SK-N-SH (cell line): ENCODE results near the gene DLX2. TPM values are rescaled to one million over a fixed set of nuclear protein-coding genes. Genes with fewer than 3 reads are reported as not detected.

ENCODE experiments used
- CTCF ChIA-PET: fragments of 300-600, 350-600 bp; formaldehyde crosslinking; extraction: SDS; loops from one replicate; lab custom pipeline; 2021; lab: Yijun Ruan, JAX
- POLR2A ChIA-PET: fragments of 350-600 bp; sonication (Branson Sonifier 250); formaldehyde crosslinking; extraction: SDS; loops from one replicate; lab custom pipeline; 2020; ENCODE audit warnings: antibody characterized with exemption, inconsistent platforms; lab: Yijun Ruan, JAX
- DNase-seq: peaks from one replicate; pipeline ENCODE4 v3.0.0; 2012
- H2AFZ ChIP-seq: fragments of 200-600 bp; sonication (generic); 2 replicates; pipeline ENCODE4 v1.8.1; 2016; ENCODE audit warnings: antibody characterized with exemption, mild to moderate bottlenecking, low read depth
- H3F3A ChIP-seq: fragments of 200-600 bp; sonication (generic); replicated peaks from 2 replicates; pipeline ENCODE3; 2016; ENCODE audit warnings: antibody characterized with exemption, mild to moderate bottlenecking; ENCODE audit not compliant: insufficient read depth
- H3K27ac ChIP-seq, 2 experiments: fragments of 200-500 bp in 1 of 2; fragments of 200-600 bp in 1 of 2; sonication (Bioruptor generic) in 1 of 2; sonication (generic), shearing (Covaris generic) in 1 of 2; 2 replicates each; pipeline versions ENCODE4 v1.5.1 to v1.6.1; 2014 to 2016; ENCODE audit warnings: low read depth in 2 of 2, inconsistent platforms in 1 of 2, low read length in 1 of 2, mild to moderate bottlenecking in 1 of 2, mixed read lengths in 1 of 2
- H3K27me3 ChIP-seq: fragments of 200-600 bp; sonication (generic), shearing (Covaris generic); 2 replicates; pipeline ENCODE4 v1.6.1; 2016; ENCODE audit warnings: mixed run types; ENCODE audit not compliant: insufficient read depth
- H3K36me3 ChIP-seq, 2 experiments: fragments of 200-500 bp in 1 of 2; fragments of 200-600 bp in 1 of 2; sonication (Bioruptor generic) in 1 of 2; sonication (generic) in 1 of 2; replicated peaks in 1 of 2; 2 replicates each; pipeline versions ENCODE3 to v1.5.1; 2014 to 2016; ENCODE audit warnings: low read length in 1 of 2, mild to moderate bottlenecking in 1 of 2; ENCODE audit not compliant: insufficient read depth in 2 of 2, control insufficient read depth in 1 of 2
- H3K4me1 ChIP-seq, 2 experiments: fragments of 200-500 bp in 1 of 2; fragments of 200-600 bp in 1 of 2; sonication (Bioruptor generic) in 1 of 2; sonication (generic), shearing (Covaris generic) in 1 of 2; 2 replicates each; pipeline versions ENCODE4 v1.5.1 to v1.6.1; 2014 to 2016; ENCODE audit warnings: low read depth in 1 of 2, low read length in 1 of 2, mixed run types in 1 of 2; ENCODE audit not compliant: insufficient read depth in 2 of 2, control insufficient read depth in 1 of 2
- H3K4me2 ChIP-seq: fragments of 200-600 bp; sonication (generic), shearing (Covaris generic); 2 replicates; pipeline ENCODE4 v1.6.1; 2017; ENCODE audit warnings: mixed run types
- H3K4me3 ChIP-seq, 2 experiments: fragments of 200-500 bp in 1 of 2; fragments of 200-600 bp in 1 of 2; sonication (Bioruptor generic) in 1 of 2; sonication (generic), shearing (Covaris generic) in 1 of 2; 2 replicates each; pipeline versions ENCODE4 v1.5.1 to v1.8.1; 2014 to 2016; ENCODE audit warnings: low read depth in 2 of 2, inconsistent platforms in 1 of 2, low read length in 1 of 2, mild to moderate bottlenecking in 1 of 2, mixed read lengths in 1 of 2, moderate library complexity in 1 of 2
- H3K79me2 ChIP-seq: fragments of 200-600 bp; sonication (generic); 2 replicates; pipeline ENCODE4 v1.8.1; 2017; ENCODE audit warnings: mild to moderate bottlenecking; ENCODE audit not compliant: insufficient read depth
- H3K9ac ChIP-seq: fragments of 200-600 bp; sonication (generic); 2 replicates; pipeline ENCODE4 v1.6.1; 2017; ENCODE audit warnings: mixed run types
- H3K9me2 ChIP-seq: fragments of 200-600 bp; sonication (generic); 2 replicates; pipeline ENCODE4 v1.6.1; 2017; ENCODE audit warnings: mixed run types
- H3K9me3 ChIP-seq: fragments of 200-600 bp; sonication (generic); 2 replicates; pipeline ENCODE4 v1.6.1; 2017; ENCODE audit warnings: mixed run types, mild to moderate bottlenecking, moderate library complexity
- H4K20me1 ChIP-seq: fragments of 200-600 bp; sonication (generic); 2 replicates; pipeline ENCODE4 v1.6.1; 2017; ENCODE audit warnings: mild to moderate bottlenecking, mixed run types; ENCODE audit not compliant: insufficient read depth
- ELF1 ChIP-seq: IDR thresholded peaks from 2 replicates; pipeline ENCODE4 v1.4.0; 2012
- EP300 ChIP-seq, 2 experiments: IDR thresholded peaks; 2 replicates each; pipeline versions ENCODE4 v1.4.0 to v1.6.1; 2012; ENCODE audit warnings: borderline replicate concordance in 1 of 2, low read depth in 1 of 2, low read length in 1 of 2
- EZH2phosphoT487 ChIP-seq: fragments of 200-600 bp; sonication (generic); IDR thresholded peaks from 2 replicates; pipeline ENCODE4 v1.6.1; 2017; ENCODE audit warnings: low read depth, mixed run types, mild to moderate bottlenecking, antibody characterized with exemption, moderate library complexity, borderline replicate concordance
- FOSL2 ChIP-seq: IDR thresholded peaks from 2 replicates; pipeline ENCODE4 v1.4.0; 2012; ENCODE audit warnings: low read depth, mild to moderate bottlenecking, moderate library complexity, borderline replicate concordance
- GATA2 ChIP-seq: sonication (generic); formaldehyde crosslinking; IDR thresholded peaks from 2 replicates; pipeline ENCODE4 v1.5.0; 2020; ENCODE audit warnings: mild to moderate bottlenecking, missing genetic modification reagents
- MEF2A ChIP-seq: IDR thresholded peaks from 2 replicates; pipeline ENCODE4 v1.4.0; 2012; ENCODE audit warnings: low read depth, borderline replicate concordance
- MXI1 ChIP-seq: IDR thresholded peaks from 2 replicates; pipeline ENCODE4 v1.6.1; 2012; ENCODE audit warnings: mild to moderate bottlenecking, low read depth, low read length, improper control_type of control experiment
- NFIC ChIP-seq: IDR thresholded peaks from 2 replicates; pipeline ENCODE4 v1.4.0; 2012; ENCODE audit warnings: borderline replicate concordance
- NRF1 ChIP-seq: IDR thresholded peaks from 2 replicates; pipeline ENCODE4 v1.6.1; 2012; ENCODE audit warnings: low read depth, mild to moderate bottlenecking, low read length
- PBX3 ChIP-seq: IDR thresholded peaks from 2 replicates; pipeline ENCODE4; 2012
- TCF12 ChIP-seq: IDR thresholded peaks from 2 replicates; pipeline ENCODE4 v1.4.0; 2012
- TEAD4 ChIP-seq: IDR thresholded peaks from 2 replicates; pipeline ENCODE4 v1.4.0; 2012; ENCODE audit warnings: mild to moderate bottlenecking, borderline replicate concordance; ENCODE audit not compliant: insufficient read depth
- ZBTB33 ChIP-seq: IDR thresholded peaks from 2 replicates; pipeline ENCODE4 v1.4.0; 2012; ENCODE audit warnings: low read depth, borderline replicate concordance
- WGBS: methylation state at CpG from one replicate; pipeline ENCODE4 v1.1.6; 2017; ENCODE audit warnings: low lambda C conversion rate; 5-methylcytosine and 5-hydroxymethylcytosine counted together
- polyA plus RNA-seq, 3 experiments: library from polyadenylated mRNA; depleted of rRNA; stranded (reverse); fragments of >200 nt; gene quantifications; 2 replicates each; pipeline ENCODE4 v1.2.3, GENCODE V29; 2012

Gene DLX2
- polyA plus RNA-seq, 1 of the 3 experiments (the other 2 are of a cell fraction): 0.02 TPM

DNA sequence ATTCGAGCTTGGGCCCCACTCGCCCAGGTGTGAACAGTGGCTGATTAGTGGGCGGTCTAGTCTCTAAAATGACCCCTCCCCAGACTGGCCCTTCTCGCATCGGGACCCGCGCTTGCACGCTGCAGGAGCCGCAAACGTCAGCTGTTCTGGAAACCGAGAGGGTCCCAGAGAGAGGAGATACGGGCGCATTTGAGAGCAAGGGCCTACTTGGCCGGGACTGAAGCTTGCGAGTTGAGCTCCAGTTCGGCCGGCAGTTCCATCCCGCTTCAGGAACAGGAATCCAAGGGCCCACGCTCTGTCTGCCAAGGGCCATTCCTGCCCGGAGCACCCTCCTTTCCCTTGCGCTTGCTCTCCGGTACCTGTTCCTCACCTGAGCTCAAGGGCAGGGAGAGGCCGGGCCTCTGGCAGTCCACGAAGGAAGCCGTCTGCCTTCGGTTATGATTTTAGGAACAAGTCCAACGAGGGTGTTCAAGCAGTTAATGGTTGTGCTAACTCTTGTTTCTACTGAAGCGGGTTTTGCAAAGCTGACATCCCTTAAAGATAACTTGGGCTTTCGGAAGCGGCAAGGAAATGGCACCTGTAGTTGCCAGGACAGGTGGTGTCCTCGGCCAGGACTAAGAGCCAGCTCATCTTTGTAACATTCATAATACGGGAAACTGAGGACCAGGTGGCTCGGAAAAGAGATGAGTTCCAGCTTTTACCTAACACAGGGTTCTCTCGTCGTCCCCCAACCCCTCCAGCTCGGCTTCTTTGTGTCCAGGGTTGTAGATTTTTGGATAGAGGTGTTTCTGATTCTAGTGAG, 21.3 kb downstream of the DLX2 start:
- Histone ChIP-seq H3K4me1 (peaks cover 0 to 14% of the 10 kb centered on the region in 2 experiments; a peak in 1 of 4 replicates), H3K9me2 (no peaks in the 10 kb centered on the region), H3K4me3 (no peak overlapping the region), H4K20me1 (no peaks in the 10 kb centered on the region), H3K4me2 (no peak overlapping the region), H3K79me2 (no peaks in the 10 kb centered on the region), H3K9ac (no peak overlapping the region), H3K9me3 (no peaks in the 10 kb centered on the region), H3F3A (peaks cover 2% of the 10 kb centered on the region), H3K27me3 (peaks cover 40% of the 10 kb centered on the region), H3K36me3 (no peaks in the 10 kb centered on the region), H3K27ac (no peak overlapping the region)
- 86% methylated on average over 19 of the region's 36 CpGs for WGBS
- CTCF ChIA-PET: interaction anchor here (0.7 to 2.3 kb wide), 6 partner anchors 8 to 508 kb away, joined by 3 to 9 read pairs (median 3); partner anchors contain the start of gene DLX2
- POLR2A ChIA-PET: no interaction called here
- peak; percentile 19 for DNase-seq
- TF ChIP-seq ELF1 (no peak), NFIC (no peak)
- TF ChIP-seq, all 33 proteins: peak for 0
- no peak overlapping the region for H2AFZ ChIP-seq

- H3K27ac ChIP-seq: no peak overlapping the region
- H3K36me3 ChIP-seq: no peaks in the 10 kb centered on the region
- H3K4me3 ChIP-seq: no peak overlapping the region
- H3K79me2 ChIP-seq: no peaks in the 10 kb centered on the region
- peak; percentile 14 for DNase-seq
- WGBS: 94% methylated on average over 25 of the region's 25 CpGs
- H2AFZ ChIP-seq: no peak overlapping the region
- ChIA-PET POLR2A (no interaction called here), CTCF (interaction anchor here (1.1 to 2.3 kb wide), 2 partner anchors 8 to 22 kb away, joined by 3 to 9 read pairs; partner anchors contain the start of gene DLX2)
- peaks cover 2% of the 10 kb centered on the region for H3F3A ChIP-seq
- peaks cover 0 to 10% of the 10 kb centered on the region in 2 experiments; a peak in 1 of 4 replicates for H3K4me1 ChIP-seq
- no peak overlapping the region for H3K9ac ChIP-seq
- no peaks in the 10 kb centered on the region for H3K9me2 ChIP-seq
- no peaks in the 10 kb centered on the region for H4K20me1 ChIP-seq
- no peaks in the 10 kb centered on the region for H3K9me3 ChIP-seq
- TF ChIP-seq TCF12: no peak
- no peak for TF ChIP-seq NFIC
- no peak for TF ChIP-seq NRF1
- no peak for TF ChIP-seq EZH2phosphoT487
- TF ChIP-seq FOSL2: no peak
- no peak for TF ChIP-seq MXI1
- TF ChIP-seq TEAD4: no peak
- H3K27me3 ChIP-seq: peaks cover 33% of the 10 kb centered on the region
- H3K4me2 ChIP-seq: no peak overlapping the region
Observed at GRCh38 chr2:172080641-172081220, 22.0 kb downstream of the DLX2 start.

GRCh38 chr2:172079838-172080640, 22.7 kb downstream of the DLX2 start:
- Histone ChIP-seq H2AFZ (no peak overlapping the region), H3K9ac (no peak overlapping the region), H3K9me3 (no peaks in the 10 kb centered on the region), H3K36me3 (no peaks in the 10 kb centered on the region), H3K27ac (no peak overlapping the region), H3K79me2 (no peaks in the 10 kb centered on the region), H4K20me1 (no peaks in the 10 kb centered on the region), H3K4me2 (no peak overlapping the region), H3F3A (peaks cover 2% of the 10 kb centered on the region), H3K4me1 (peaks cover 0 to 7% of the 10 kb centered on the region in 2 experiments; a peak in 1 of 4 replicates), H3K27me3 (peaks cover 31% of the 10 kb centered on the region), H3K9me2 (no peaks in the 10 kb centered on the region), H3K4me3 (no peak overlapping the region)
- 90% methylated on average over 38 of the region's 38 CpGs for WGBS
- ChIA-PET CTCF (no interaction called here), POLR2A (no interaction called here)
- no peak for DNase-seq
- TF ChIP-seq PBX3: no peak
- TF ChIP-seq MXI1: no peak
- TF ChIP-seq GATA2 (CRISPR knock-in tag): no peak
- no peak for TF ChIP-seq EZH2phosphoT487
- no peak for TF ChIP-seq MEF2A
- TF ChIP-seq EP300 (IDR thresholded peaks at IDR 0.05; ENCODE audit: borderline replicate concordance in 1 of 2, low read depth in 1 of 2, low read length in 1 of 2): no peak
- TF ChIP-seq ZBTB33: no peak
